Astrocyte (in vitro differentiated cells and primary cell): ENCODE results near the gene IPPK. TPM values are rescaled to one million over a fixed set of nuclear protein-coding genes. Genes with fewer than 3 reads are reported as not detected.

ENCODE experiments used
- DNase-seq: peaks from one replicate; pipeline ENCODE4 v3.0.0-alpha.2; 2010; ENCODE audit warnings: low read depth
- FAIRE-seq: peaks from 2 replicates; lab custom pipeline; 2011; peaks lifted over from hg19 to GRCh38; lab: Jason Lieb, UNC
- H2AFZ ChIP-seq: 2 replicates; pipeline ENCODE4 v1.6.0; 2012; ENCODE audit warnings: low read depth, low read length, inconsistent platforms
- H3K27ac ChIP-seq: 2 replicates; pipeline ENCODE4 v1.5.1; 2011; ENCODE audit warnings: low read depth, low read length, inconsistent platforms
- H3K27me3 ChIP-seq: 2 replicates; pipeline ENCODE4 v1.6.0; 2011; ENCODE audit warnings: low read length, inconsistent platforms; ENCODE audit not compliant: insufficient read depth
- H3K36me3 ChIP-seq: 2 replicates; pipeline ENCODE4 v1.5.1; 2011; ENCODE audit warnings: low read length, inconsistent platforms; ENCODE audit not compliant: insufficient read depth
- H3K4me1 ChIP-seq: 2 replicates; pipeline ENCODE4 v1.5.1; 2011; ENCODE audit warnings: low read length, inconsistent platforms; ENCODE audit not compliant: insufficient read depth
- H3K4me2 ChIP-seq: 2 replicates; pipeline ENCODE4 v1.6.0; 2012; ENCODE audit warnings: low read length, inconsistent platforms
- H3K4me3 ChIP-seq: 2 replicates; pipeline ENCODE4 v1.5.1; 2011; ENCODE audit warnings: low read depth, mild to moderate bottlenecking, low read length, inconsistent platforms; ENCODE audit not compliant: insufficient read depth
- H3K79me2 ChIP-seq: 2 replicates; pipeline ENCODE4 v1.6.0; 2012; ENCODE audit warnings: mild to moderate bottlenecking, low read length, inconsistent platforms; ENCODE audit not compliant: insufficient read depth
- H3K9ac ChIP-seq: 2 replicates; pipeline ENCODE4 v1.6.0; 2012; ENCODE audit warnings: mild to moderate bottlenecking, low read length, inconsistent platforms
- H3K9me3 ChIP-seq: 2 replicates; pipeline ENCODE4 v1.5.1; 2012; ENCODE audit warnings: low read depth, mild to moderate bottlenecking, low read length, inconsistent platforms; ENCODE audit not compliant: insufficient read depth
- H4K20me1 ChIP-seq: 2 replicates; pipeline ENCODE4 v1.6.0; 2012; ENCODE audit warnings: low read length, inconsistent platforms; ENCODE audit not compliant: insufficient read depth
- H3K27ac Mint-ChIP-seq: one replicate; pipeline ENCODE4 v1.8.0; 2021; ENCODE audit warnings: mild to moderate bottlenecking, mixed read lengths; ENCODE audit not compliant: unreplicated experiment
- H3K27me3 Mint-ChIP-seq: one replicate; pipeline ENCODE4 v1.8.0; 2021; ENCODE audit warnings: low read depth, mixed read lengths; ENCODE audit not compliant: unreplicated experiment
- H3K36me3 Mint-ChIP-seq: one replicate; pipeline ENCODE4 v1.8.0; 2021; ENCODE audit warnings: low read depth, mixed read lengths; ENCODE audit not compliant: unreplicated experiment
- H3K4me1 Mint-ChIP-seq: one replicate; pipeline ENCODE4 v1.8.0; 2021; ENCODE audit warnings: low read depth, mixed read lengths; ENCODE audit not compliant: unreplicated experiment
- H3K4me3 Mint-ChIP-seq: one replicate; pipeline ENCODE4 v1.8.0; 2021; ENCODE audit warnings: mild to moderate bottlenecking, moderate library complexity, mixed read lengths; ENCODE audit not compliant: unreplicated experiment
- H3K9me3 Mint-ChIP-seq: one replicate; pipeline ENCODE4 v1.8.0; 2021; ENCODE audit warnings: mild to moderate bottlenecking, mixed read lengths; ENCODE audit not compliant: unreplicated experiment
- CTCF ChIP-seq: IDR thresholded peaks from 2 replicates; pipeline ENCODE4 v1.5.1; 2011; ENCODE audit warnings: low read depth, mild to moderate bottlenecking, inconsistent platforms, low read length, moderate library complexity; ENCODE audit not compliant: insufficient read depth
- EZH2 ChIP-seq: IDR thresholded peaks from 2 replicates; pipeline ENCODE4 v1.6.1; 2012; ENCODE audit warnings: mild to moderate bottlenecking, low read length, inconsistent platforms; ENCODE audit not compliant: insufficient read depth
- total RNA-seq: library from RNA; stranded (reverse); gene quantifications from 2 replicates; pipeline ENCODE4 v1.2.1, GENCODE V29; 2021

Gene IPPK
- total RNA-seq, 1 donor from 2014 or later = 14.1 TPM

- no peak overlapping the region for H3K27ac Mint-ChIP-seq
- DNase-seq = no peak
- peaks cover 41% of the 10 kb centered on the region for H3K36me3 ChIP-seq
Observed at GRCh38 chr9:92620845-92621244, 49.1 kb downstream of the IPPK start.

GRCh38 chr9:92619601-92620300 lies 50.2 kb downstream of the IPPK start:
- peaks cover 11% of the 10 kb centered on the region for H4K20me1 ChIP-seq
- H3K9ac ChIP-seq = no peak overlapping the region
- H3K36me3 ChIP-seq = peaks cover 38% of the 10 kb centered on the region
- no peaks in the 10 kb centered on the region for H3K27me3 Mint-ChIP-seq
- no peak overlapping the region for H3K27ac ChIP-seq
- H3K27me3 ChIP-seq = no peaks in the 10 kb centered on the region
- H3K27ac Mint-ChIP-seq = no peak overlapping the region
- no peaks in the 10 kb centered on the region for H3K4me1 ChIP-seq
- H3K79me2 ChIP-seq = peaks cover 3% of the 10 kb centered on the region
- H3K36me3 Mint-ChIP-seq = peaks cover 30% of the 10 kb centered on the region
- TF ChIP-seq CTCF (no peak), EZH2 (no peak)
- H3K4me2 ChIP-seq = no peak overlapping the region
- no peak overlapping the region for H3K4me3 ChIP-seq
- FAIRE-seq (no peak), DNase-seq (no peak)
- no peaks in the 10 kb centered on the region for H3K9me3 Mint-ChIP-seq
- no peaks in the 10 kb centered on the region for H3K9me3 ChIP-seq
- H3K4me1 Mint-ChIP-seq = no peaks in the 10 kb centered on the region
- H3K4me3 Mint-ChIP-seq = no peak overlapping the region
- H2AFZ ChIP-seq = no peak overlapping the region

More at GRCh38 chr9:92620845-92621244, 49.1 kb downstream of the IPPK start:
- no peaks in the 10 kb centered on the region for H3K4me1 ChIP-seq
- H3K27ac ChIP-seq = no peak overlapping the region
- peaks cover 11% of the 10 kb centered on the region for H4K20me1 ChIP-seq
- H3K9me3 ChIP-seq = no peaks in the 10 kb centered on the region
- no peak overlapping the region for H2AFZ ChIP-seq
- no peak for TF ChIP-seq EZH2
- TF ChIP-seq CTCF = no peak
- H3K9ac ChIP-seq = no peak overlapping the region
- no peak overlapping the region for H3K4me3 ChIP-seq
- peaks cover 20% of the 10 kb centered on the region for H3K36me3 Mint-ChIP-seq
- peaks cover 3% of the 10 kb centered on the region for H3K79me2 ChIP-seq
- no peaks in the 10 kb centered on the region for H3K4me1 Mint-ChIP-seq
- H3K27me3 ChIP-seq = no peaks in the 10 kb centered on the region
- no peak overlapping the region for H3K4me3 Mint-ChIP-seq
- H3K9me3 Mint-ChIP-seq = no peaks in the 10 kb centered on the region
- H3K4me2 ChIP-seq = no peak overlapping the region
- H3K27me3 Mint-ChIP-seq = no peaks in the 10 kb centered on the region
- no peak for FAIRE-seq

GRCh38 chr9:92618633-92619225 lies 51.2 kb downstream of the IPPK start:
- H3K27ac Mint-ChIP-seq = no peak overlapping the region
- peaks cover 28% of the 10 kb centered on the region for H3K36me3 ChIP-seq

More at GRCh38 chr9:92618633-92619225, 51.2 kb downstream of the IPPK start:
- TF ChIP-seq CTCF (no peak), EZH2 (no peak)
- FAIRE-seq (no peak), DNase-seq (no peak)
- Mint-ChIP-seq H3K9me3 (no peaks in the 10 kb centered on the region), H3K36me3 (peaks cover 38% of the 10 kb centered on the region), H3K4me3 (no peak overlapping the region), H3K4me1 (no peaks in the 10 kb centered on the region), H3K27me3 (no peaks in the 10 kb centered on the region)
- Histone ChIP-seq H3K4me2 (no peak overlapping the region), H3K9me3 (no peaks in the 10 kb centered on the region), H4K20me1 (peaks cover 11% of the 10 kb centered on the region), H3K4me1 (no peaks in the 10 kb centered on the region), H3K27me3 (no peaks in the 10 kb centered on the region), H3K79me2 (peaks cover 3% of the 10 kb centered on the region), H3K9ac (no peak overlapping the region), H3K27ac (no peak overlapping the region), H2AFZ (no peak overlapping the region), H3K4me3 (no peak overlapping the region)
